OCI-LY7 (cell line): ENCODE results near the gene ETFBKMT.

ENCODE experiments used
- CTCF ChIP-seq: fragments of 200-600 bp; sonication (generic); conservative IDR thresholded peaks from 2 replicates; pipeline ENCODE4 v1.5.1; 2014; ENCODE audit warnings: mild to moderate bottlenecking, antibody characterized with exemption, low read length, moderate library complexity, mixed read lengths
- EZH2phosphoT487 ChIP-seq: fragments of 200-600 bp; sonication (generic); IDR thresholded peaks from 2 replicates; pipeline ENCODE4 v1.6.1; 2018; ENCODE audit warnings: low read depth, borderline replicate concordance, mild to moderate bottlenecking, mixed run types, antibody characterized with exemption, low read length, moderate library complexity, mixed read lengths

GRCh38 chr12:31687101-31687527 lies 27.6 kb downstream of the ETFBKMT start:
- TF ChIP-seq CTCF (no peak), EZH2phosphoT487 (no peak)
